Stimulated activated CD8-positive, alpha-beta memory T cell treated with anti-CD3 and anti-CD28 coated beads, Interleukin-15, amount 100 ng/mL, for 48 hours (primary cell): ENCODE results near the gene HOXA11.

Experiments used
- DNase-seq, 2 donors: peaks; one replicate each; pipeline ENCODE4 v3.0.0-alpha.2; 2020; ENCODE audit warnings: low read depth in 2 of 2

Gene HOXA11

DNA sequence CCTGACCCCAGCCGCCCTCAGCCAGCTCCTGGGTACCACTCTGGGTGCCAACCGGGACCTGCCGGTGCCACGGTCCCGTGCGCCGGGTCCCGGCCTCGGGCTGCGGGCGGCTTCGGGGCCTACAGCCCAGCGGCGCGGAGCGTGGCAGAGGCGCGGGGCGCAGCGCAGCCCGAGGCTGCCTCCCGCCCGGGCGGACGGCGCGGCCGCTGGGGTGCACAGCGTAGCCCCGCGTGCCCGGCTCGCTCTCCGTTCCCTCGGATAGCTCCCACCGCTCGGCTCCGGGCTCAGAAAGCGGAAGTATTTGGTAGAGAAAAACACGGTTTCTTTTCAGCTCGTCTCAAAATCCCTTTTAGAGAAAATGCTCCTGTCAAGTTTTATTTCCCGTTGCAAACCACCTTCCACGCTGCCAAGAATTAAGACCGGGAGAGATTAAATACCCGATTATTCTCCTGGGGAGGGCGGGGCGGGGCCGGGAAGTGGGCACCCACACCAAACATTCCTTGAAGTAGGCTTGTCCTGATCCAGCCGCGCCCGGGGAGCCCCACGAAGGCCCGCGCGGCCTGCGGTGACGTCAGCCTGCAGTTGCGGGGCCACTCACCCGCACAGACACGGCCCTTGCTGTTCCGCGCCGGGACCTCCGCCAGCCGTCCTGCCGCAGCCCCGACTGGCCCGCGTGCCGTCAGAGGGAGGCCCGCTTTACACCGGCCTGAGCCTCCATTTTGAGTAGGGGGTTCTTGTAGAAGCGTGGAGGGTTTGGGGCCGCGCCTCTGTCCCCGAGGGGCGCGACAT lies 7.7 kb upstream of the HOXA11 start:
- no peak for DNase-seq

DNA sequence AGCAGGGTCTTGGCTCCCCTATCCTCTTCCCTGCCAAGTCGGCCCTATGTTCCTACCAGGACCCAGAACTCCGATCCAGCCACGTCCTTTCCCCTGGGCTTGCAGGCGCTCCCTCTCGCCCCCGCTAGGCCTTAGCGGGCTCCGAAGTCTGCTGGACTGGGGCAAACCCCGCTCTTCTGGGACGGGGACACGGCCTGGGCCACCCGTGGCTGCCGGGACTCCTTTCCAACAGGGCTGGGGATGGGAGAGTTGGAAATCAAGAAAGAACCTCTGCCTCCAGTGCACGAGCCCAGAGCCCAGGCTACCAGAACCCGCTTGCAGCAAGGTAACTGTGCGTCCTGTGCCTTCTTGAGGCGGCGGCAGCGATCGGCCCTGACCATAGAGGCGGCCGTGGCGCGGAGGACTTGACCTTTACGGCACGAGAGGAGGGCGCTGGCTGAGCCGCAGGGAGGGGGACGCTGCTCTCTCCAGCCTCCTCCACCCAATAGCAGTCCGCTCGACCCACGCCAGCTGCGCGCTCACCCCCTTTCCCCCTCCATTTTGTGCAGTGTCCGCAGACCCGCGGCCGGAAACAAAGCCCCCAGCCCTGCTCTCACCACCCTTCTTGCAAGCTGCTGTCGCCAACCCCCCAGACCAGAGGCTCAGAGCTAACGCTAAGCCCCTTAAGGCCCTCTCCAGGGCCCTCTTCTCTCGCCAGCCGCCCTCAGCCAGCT lies 7.0 kb upstream of the HOXA11 start:
- no peak for DNase-seq

GRCh38 chr7:27191161-27191731 lies 6.2 kb upstream of the HOXA11 start:
- DNase-seq, result no peak

DNA sequence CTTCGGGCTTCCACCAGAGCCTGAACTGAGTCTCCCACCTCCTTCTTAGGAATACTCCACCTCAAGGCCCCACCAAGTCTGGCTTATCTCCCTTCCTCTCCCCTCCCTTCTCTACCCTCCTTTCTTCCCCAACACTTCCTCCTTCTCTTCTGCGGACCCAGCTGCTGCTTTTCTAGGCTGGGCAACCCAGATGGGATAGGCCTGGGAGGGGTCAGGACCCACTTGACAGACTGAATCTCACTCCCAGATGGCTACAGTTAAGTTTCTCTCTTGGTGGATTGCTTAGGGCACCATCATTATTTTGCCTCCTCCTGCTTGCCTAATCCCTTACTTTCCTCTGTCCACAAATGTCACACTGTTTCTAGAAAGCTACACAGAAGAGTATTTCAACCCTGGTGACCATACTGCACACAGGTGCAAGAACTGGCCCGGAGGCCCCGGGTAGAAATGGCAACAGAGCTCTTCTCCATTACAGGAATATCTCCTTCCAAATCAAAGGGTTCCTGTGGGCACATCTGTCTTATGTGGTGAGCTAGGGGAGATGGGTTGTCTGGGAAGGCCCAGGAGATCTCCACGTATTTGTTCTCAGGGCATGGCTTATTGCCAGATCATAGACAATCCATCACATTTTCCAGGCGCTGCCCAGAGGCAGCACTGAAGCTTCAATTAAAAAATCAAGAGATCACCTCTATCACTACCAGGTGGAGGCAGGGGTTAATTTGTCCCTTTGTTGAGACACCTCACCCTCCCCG lies 5.1 kb upstream of the HOXA11 start:
- DNase-seq, result no peak

DNA sequence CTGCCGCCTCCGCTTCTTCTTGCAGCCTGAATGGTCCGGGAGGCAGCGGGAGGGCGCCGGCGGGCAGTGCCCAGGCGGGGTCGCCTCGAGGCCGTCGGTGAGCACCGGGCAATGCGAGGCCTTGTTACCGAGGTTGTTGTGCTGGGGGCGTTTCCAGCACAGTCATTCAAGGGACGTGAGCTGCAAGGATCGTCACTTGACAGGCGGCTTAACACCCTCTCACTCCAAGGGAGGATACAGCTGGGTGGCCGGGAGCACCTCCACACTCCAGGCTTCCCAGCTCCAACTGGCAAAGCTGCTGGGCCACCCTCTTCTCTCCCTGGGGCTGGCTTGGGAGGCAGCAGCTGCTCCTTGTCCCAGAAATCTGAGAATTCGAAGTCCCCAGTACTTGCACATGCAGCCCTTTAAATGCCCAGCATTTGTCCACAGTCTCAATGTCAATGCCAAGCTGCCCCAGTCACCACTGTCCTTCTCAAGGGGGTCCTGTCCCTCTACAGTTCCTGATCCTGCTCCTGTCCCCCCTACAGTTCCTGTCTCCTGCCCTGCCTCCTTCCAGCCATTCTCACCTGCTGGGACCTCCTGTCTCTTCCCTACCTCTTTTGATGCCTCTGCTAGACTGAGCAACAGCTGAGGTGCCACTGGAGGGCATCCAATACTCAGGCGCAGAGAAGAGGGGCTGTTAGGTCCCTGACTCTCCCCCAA lies 4.4 kb upstream of the HOXA11 start:
- no peak for DNase-seq

DNA sequence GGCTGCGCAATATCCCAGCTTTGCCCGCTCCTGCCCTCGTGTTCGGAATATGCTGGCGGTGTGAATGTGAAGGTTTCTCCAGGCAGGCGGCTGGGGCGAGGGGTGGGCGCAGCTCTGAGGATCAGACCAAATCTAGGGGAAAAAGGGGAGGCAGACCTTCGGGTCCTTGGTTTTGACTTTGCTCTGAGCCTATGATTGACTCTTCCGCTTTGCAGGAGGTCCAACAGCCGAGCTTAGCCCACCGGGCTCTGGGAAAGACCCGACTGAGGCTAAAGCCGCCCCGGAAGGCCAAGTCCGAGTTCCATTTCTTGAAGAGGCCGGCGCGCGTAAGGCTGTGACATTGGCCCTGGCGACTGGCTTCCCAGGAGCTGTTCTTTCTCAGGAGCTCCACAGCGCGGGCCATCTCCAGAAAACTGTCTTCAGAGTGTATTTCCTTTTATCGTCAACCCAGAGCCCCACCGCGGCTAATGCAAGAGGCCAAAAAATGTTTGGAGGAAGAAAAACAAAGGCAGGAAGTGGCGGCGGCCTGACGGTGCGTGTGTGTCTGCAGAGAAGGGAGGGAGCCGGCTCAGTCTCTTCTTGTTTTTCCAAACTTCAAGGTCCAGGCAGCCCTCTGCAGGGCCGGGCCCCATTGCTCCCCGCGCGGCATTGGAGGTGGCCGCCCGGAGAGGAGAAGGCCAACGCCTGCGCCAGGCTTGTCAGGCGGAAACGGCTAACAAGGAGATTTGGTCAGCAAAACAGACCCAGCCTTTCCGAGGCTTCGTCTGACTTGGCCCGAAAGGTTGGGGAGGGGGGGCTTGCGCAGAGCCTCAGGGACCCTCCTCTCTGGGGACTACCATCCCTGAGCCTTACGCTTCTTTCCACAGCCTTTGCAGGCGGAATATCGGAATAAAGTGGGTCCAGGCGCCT lies 3.6 kb upstream of the HOXA11 start:
- DNase-seq, result no peak

GRCh38 chr7:27187475-27188385 lies 2.7 kb upstream of the HOXA11 start:
- DNase-seq, result no peak

DNA sequence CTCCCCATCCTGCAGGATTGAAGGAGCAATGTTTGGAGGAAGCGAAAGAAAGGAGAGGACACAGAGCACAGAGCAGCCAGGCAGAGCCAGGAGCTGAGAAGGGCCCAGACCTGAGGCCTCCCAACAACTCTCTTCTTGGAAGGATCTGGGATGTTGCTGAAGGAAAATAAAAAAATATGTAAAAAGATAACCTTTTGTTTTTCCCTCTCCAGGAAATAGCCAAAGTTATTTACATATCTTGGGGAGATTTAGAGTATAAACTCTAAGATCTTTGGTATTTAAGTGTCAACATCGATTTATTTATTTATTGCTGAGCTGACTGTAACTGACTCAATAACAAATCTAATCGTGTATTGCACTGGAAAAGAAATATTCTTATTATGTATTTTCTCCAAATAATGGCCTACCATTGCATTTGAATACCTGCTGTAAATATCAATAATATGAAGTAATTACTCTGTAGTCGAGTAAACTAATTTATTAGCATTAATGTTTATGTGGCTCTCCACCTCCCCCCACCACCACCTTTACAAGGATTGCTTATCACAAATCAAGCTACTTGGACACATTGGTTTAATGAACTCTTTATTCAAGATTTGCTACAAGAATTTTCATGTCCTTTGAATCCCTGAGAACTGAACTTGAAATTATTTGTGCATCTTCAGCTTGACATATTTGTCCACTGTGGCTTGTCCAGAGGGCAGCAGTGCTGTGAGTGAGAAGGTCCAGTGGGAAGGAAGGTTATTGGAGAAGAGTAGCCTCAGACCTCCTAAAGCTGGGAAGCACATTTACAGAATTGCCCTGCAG lies 1.8 kb upstream of the HOXA11 start:
- DNase-seq, result no peak

DNA sequence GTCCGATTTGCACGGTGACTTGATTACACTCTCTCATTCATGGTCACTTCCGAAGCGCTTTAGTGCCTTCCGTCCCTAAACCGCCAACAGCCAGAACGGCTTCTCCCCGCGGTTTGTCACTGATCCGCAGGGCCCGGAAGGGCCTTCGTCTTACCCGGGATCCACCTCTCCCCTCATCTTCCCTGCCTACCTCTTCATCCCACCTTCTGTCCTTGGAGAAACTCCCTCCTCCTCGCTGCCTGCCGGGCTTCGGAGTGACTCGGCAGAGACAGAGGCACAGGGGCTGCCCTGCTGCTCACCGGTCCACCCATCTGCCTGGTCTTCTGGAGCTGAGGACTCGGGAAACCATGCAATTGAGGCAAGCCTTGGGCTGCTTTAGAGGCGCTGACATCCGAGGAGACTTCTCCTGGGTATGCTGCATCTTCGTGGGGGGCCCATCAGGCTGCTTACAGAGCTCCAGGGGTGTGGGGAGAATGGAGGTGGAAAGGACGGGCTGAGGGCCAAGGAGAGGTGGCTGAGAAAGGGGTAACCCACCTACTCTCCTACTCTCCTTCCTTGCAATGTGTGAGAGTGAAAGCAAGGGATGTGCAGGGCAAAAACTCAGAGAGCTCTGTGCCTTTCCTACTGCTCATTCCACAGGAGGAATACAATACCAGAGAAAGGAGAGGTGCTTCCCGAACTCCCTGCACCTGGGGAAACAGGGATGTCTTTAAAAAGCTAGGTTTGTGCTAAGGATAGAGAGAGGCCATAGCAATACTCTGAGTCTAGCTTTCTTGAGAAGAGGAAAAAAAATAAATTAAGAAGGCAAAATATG lies 1.0 kb upstream of the HOXA11 start:
- DNase-seq, result no peak

DNA sequence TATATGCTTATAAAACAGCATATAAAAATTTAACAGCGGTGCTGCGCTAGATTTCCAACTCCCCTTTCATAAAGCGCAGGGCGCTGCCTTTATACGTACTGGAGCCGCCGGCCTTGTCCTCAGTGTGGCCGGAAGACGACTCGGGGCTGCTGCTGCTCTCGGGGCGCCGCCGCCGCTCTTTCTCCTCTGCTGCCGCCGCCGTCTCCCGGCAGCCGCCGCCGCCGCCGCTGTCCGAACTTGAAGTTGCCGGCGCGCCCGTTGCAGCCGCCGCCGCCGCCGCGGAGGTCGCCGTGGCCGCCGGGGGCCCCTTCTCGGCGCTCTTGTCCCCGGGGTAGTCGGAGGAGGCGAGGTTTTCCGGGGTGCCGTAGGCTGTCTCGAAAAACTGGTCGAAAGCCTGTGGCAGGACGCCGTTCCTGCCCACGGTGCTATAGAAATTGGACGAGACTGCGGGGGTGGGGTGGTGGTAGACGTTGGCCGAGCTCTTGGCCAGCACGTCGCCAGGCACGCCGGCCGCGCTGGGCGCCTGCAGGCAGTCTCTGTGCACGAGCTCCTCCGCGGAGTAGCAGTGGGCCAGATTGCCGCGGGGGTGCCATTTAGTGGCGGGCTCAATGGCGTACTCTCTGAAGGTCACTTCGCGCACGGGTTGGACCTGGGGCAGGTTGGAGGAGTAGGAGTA lies 557 bp downstream of the HOXA11 start:
- DNase-seq, result no peak

- no peak for DNase-seq
Measured at GRCh38 chr7:27183682-27184336, 1.2 kb downstream of the HOXA11 start.

DNA sequence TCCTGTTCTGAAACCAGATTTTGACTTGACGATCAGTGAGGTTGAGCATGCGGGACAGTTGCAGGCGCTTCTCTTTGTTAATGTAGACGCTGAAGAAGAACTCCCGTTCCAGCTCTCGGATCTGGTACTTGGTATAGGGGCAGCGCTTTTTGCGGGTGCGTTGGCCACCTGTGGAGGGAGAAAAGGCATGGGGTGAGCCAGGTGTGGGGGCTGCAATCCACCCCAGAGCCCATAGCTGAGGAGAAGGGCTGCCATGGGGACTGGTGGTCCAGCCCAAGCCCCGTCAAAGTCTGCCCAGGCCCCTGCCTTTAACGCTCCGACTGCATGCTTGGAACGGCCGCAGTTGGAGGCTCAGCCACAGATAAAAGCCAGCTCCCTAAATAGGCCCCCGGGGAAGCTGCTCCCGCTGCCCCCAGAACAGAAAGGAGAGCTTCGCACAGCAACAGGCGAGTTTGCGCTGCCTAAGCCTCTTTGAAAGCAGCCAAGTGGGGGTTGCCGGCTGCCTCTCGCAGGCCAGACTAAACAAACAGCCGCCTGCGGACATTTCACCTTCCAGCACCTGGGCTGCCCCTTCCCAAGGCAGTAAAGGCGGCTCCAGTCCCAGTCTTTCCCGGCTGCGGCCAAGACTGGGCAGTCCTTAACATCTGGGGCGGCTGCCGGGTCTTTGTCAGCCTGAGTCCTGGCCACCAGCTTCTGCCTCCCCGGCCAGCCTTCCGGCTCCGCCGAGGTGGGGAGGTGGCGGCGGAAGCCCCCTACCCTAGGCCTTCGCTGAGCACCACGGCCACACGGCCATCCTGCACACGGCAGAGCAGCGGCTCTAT lies 2.0 kb downstream of the HOXA11 start:
- DNase-seq, result no peak

GRCh38 chr7:27182285-27182841 lies 2.7 kb downstream of the HOXA11 start:
- no peak for DNase-seq

DNA sequence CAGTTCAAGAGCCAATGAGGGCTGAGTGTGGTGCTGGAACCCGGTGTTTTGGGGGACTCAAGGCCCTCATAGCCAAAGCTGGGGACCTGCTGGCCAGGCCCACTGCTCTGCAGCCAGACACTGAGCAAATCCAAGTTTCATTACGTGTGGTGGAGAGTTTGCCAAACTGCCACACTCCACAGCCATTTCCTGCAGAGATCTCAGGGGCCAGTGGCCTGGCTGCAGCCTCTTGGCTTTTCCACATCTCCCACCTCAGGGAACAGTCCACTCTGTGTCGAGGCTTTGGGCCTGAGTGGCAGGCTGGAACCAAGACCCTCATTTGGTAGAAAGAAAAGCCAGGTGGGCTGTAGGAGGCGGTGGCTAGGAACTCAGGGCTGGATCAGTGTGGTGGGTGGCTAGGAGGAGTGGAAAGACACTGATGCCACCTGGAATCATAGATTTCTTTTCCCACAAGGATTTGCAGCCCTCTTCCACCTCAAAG lies 3.2 kb downstream of the HOXA11 start:
- DNase-seq, result no peak
